ENCODE measurements around the gene UMAD1. TPM values are rescaled to one million over a fixed set of nuclear protein-coding genes. Genes with fewer than 3 reads are reported as not detected.

Gene UMAD1
- total RNA-seq, 2 donors from 2014 or later: 19.5 to 31.4 TPM

- intact Hi-C loops (cut with DNase I): no loop called here
- Histone ChIP-seq H3K4me1 (replicated peaks) (no peaks in the 10 kb centered on the region), H3K27ac (no peak overlapping the region), H3K27me3 (replicated peaks; ENCODE audit: insufficient read depth) (no peaks in the 10 kb centered on the region), H3K4me3 (no peak overlapping the region), H3K9me3 (no peaks in the 10 kb centered on the region), H3K36me3 (no peaks in the 10 kb centered on the region)
- DNase-seq (ENCODE audit: low spot score): no peak
- 66% methylated on average over 5 of the region's 5 CpGs for WGBS
- TF ChIP-seq POLR2AphosphoS5 (IDR thresholded peaks at IDR 0.05) (no peak), CTCF (IDR thresholded peaks at IDR 0.05) (no peak), POLR2A (IDR thresholded peaks at IDR 0.05) (no peak)
Measured at GRCh38 chr7:7843240-7843639, 202.7 kb downstream of the UMAD1 start.

- WGBS: 72% methylated on average over 5 of the region's 5 CpGs
- Histone ChIP-seq H3K9me3 (no peaks in the 10 kb centered on the region), H3K27me3 (replicated peaks; ENCODE audit: insufficient read depth) (no peaks in the 10 kb centered on the region), H3K27ac (no peak overlapping the region), H3K36me3 (no peaks in the 10 kb centered on the region), H3K4me3 (no peak overlapping the region), H3K4me1 (replicated peaks) (no peaks in the 10 kb centered on the region)
- DNase-seq (ENCODE audit: low spot score): no peak
- intact Hi-C loops (cut with DNase I): no loop called here
- TF ChIP-seq POLR2AphosphoS5 (IDR thresholded peaks at IDR 0.05): no peak
- TF ChIP-seq CTCF (IDR thresholded peaks at IDR 0.05): no peak
- TF ChIP-seq POLR2A (IDR thresholded peaks at IDR 0.05): no peak
Measured at GRCh38 chr7:7843972-7844371, 203.4 kb downstream of the UMAD1 start.

GRCh38 chr7:7848246-7848645, 207.7 kb downstream of the UMAD1 start:
- Histone ChIP-seq H3K27me3 (replicated peaks; ENCODE audit: insufficient read depth) (no peaks in the 10 kb centered on the region), H3K4me1 (replicated peaks) (no peaks in the 10 kb centered on the region), H3K9me3 (no peaks in the 10 kb centered on the region), H3K27ac (no peak overlapping the region), H3K4me3 (no peak overlapping the region), H3K36me3 (no peaks in the 10 kb centered on the region)
- no peak for DNase-seq (ENCODE audit: low spot score)
- intact Hi-C loops (cut with DNase I): no loop called here
- 82% methylated on average over 2 of the region's 2 CpGs for WGBS
- TF ChIP-seq POLR2A (IDR thresholded peaks at IDR 0.05) (no peak), POLR2AphosphoS5 (IDR thresholded peaks at IDR 0.05) (no peak), CTCF (IDR thresholded peaks at IDR 0.05) (no peak)

GRCh38 chr7:7848892-7849291, 208.3 kb downstream of the UMAD1 start:
- Histone ChIP-seq H3K27ac (no peak overlapping the region), H3K27me3 (replicated peaks; ENCODE audit: insufficient read depth) (no peaks in the 10 kb centered on the region), H3K36me3 (no peaks in the 10 kb centered on the region), H3K9me3 (no peaks in the 10 kb centered on the region), H3K4me3 (no peak overlapping the region), H3K4me1 (replicated peaks) (no peaks in the 10 kb centered on the region)
- no peak for TF ChIP-seq POLR2A (IDR thresholded peaks at IDR 0.05)
- TF ChIP-seq CTCF (IDR thresholded peaks at IDR 0.05): no peak
- TF ChIP-seq POLR2AphosphoS5 (IDR thresholded peaks at IDR 0.05): no peak
- WGBS: 97% methylated on average over 3 of the region's 3 CpGs
- no peak for DNase-seq (ENCODE audit: low spot score)
- intact Hi-C loops (cut with DNase I): no loop called here

GRCh38 chr7:7850150-7850549, 209.6 kb downstream of the UMAD1 start:
- Histone ChIP-seq H3K36me3 (no peaks in the 10 kb centered on the region), H3K27ac (no peak overlapping the region), H3K27me3 (replicated peaks; ENCODE audit: insufficient read depth) (no peaks in the 10 kb centered on the region), H3K9me3 (no peaks in the 10 kb centered on the region), H3K4me3 (no peak overlapping the region), H3K4me1 (replicated peaks) (no peaks in the 10 kb centered on the region)
- intact Hi-C loops (cut with DNase I): no loop called here
- TF ChIP-seq POLR2A (IDR thresholded peaks at IDR 0.05) (no peak), POLR2AphosphoS5 (IDR thresholded peaks at IDR 0.05) (no peak)
- DNase-seq (ENCODE audit: low spot score): no peak
- WGBS: 93% methylated on average over 1 of the region's 1 CpG
